Effector memory CD8-positive, alpha-beta T cell (primary cell): Measurements from ENCODE around the gene TP53RK.

Source experiments
- ATAC-seq: fragments of 150-1000 bp; cut with Tn5 transposase; replicated peaks from 2 replicates; pipeline ENCODE4 v1.10.0; 2021; ENCODE audit warnings: mild to moderate bottlenecking, moderate library complexity
- DNase-seq, 3 experiments: peaks; one replicate each; pipeline ENCODE4 v3.0.0; 2021
- H3K27ac Mint-ChIP-seq, 2 donors: one replicate each; pipeline ENCODE4 v1.8.0; 2022; ENCODE audit warnings: mild to moderate bottlenecking in 2 of 2, mixed read lengths in 2 of 2, moderate library complexity in 2 of 2
- H3K27me3 Mint-ChIP-seq, 2 donors: one replicate each; pipeline ENCODE4 v1.8.0; 2022; ENCODE audit warnings: mixed read lengths in 2 of 2
- H3K36me3 Mint-ChIP-seq: one replicate; pipeline ENCODE4 v1.8.0; 2022; ENCODE audit warnings: mild to moderate bottlenecking, moderate library complexity, mixed read lengths; ENCODE audit not compliant: insufficient read depth
- H3K4me1 Mint-ChIP-seq, 2 donors: one replicate each; pipeline ENCODE4 v1.8.0; 2022; ENCODE audit warnings: low read depth in 2 of 2, mixed read lengths in 2 of 2
- H3K4me3 Mint-ChIP-seq, 2 donors: one replicate each; pipeline ENCODE4 v1.8.0; 2022; ENCODE audit warnings: mild to moderate bottlenecking in 2 of 2, mixed read lengths in 2 of 2, moderate library complexity in 2 of 2
- H3K9me3 Mint-ChIP-seq, 2 donors: one replicate each; pipeline ENCODE4 v1.8.0; 2022; ENCODE audit warnings: mixed read lengths in 2 of 2

TP53RK gene

GRCh38 chr20:46651091-46651962 is 37.9 kb downstream of the TP53RK start, which contains the start of gene SLC13A3:
Gene SLC13A3 (minus strand): TSS chr20:46651459. CDS start chr20:46651421, 38 bp downstream.
- ATAC-seq (no peak), DNase-seq (no peak)
- Mint-ChIP-seq H3K4me3 (no peak within 1 kb of the TSS), H3K4me1 (peaks cover 0 to 3% of the 10 kb centered on the region in 2 donors), H3K9me3 (no peaks in the 10 kb centered on the region), H3K27me3 (peaks cover 32 to 64% of the 10 kb centered on the region in 2 donors), H3K36me3 (no peaks in the 10 kb centered on the region), H3K27ac (no peak within 1 kb of the TSS)

GRCh38 chr20:46650575-46651090 is 38.6 kb downstream of the TP53RK start:
- Mint-ChIP-seq H3K27me3 (peaks cover 32 to 64% of the 10 kb centered on the region in 2 donors), H3K36me3 (no peaks in the 10 kb centered on the region), H3K9me3 (no peaks in the 10 kb centered on the region), H3K4me3 (no peak overlapping the region), H3K4me1 (peaks cover 0 to 3% of the 10 kb centered on the region in 2 donors), H3K27ac (no peak overlapping the region)
- ATAC-seq (no peak), DNase-seq (no peak)

DNA sequence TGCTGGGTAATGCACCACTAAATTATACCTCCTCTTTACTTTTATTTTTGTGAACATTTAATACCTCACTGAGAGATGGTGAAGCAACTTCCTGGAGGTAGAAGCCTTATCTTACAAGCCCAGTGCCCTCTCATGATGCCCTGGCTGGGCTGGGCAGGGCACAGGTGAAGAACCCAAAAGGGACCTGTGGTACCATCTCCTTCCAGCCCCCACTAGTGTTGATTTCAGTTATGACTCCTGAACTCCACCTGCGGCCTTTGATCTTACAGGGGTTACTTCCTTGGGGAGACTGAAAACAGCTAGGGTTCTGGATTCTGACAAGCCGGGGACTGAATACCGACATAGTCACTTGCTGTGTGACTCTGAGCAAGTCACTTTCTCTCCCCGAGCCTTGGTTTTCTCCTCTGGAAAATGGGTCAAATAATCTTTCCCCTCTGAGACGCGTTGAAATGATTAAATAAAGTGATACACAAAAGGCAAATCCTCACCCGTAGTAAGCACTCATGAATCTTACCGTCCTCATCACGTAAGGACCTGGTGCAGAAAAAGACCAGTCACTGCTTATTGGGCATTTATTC is 39.2 kb downstream of the TP53RK start:
- ATAC-seq (no peak), DNase-seq (no peak)
- peaks cover 0 to 3% of the 10 kb centered on the region in 2 donors for H3K4me1 Mint-ChIP-seq
- H3K4me3 Mint-ChIP-seq: no peak overlapping the region
- peaks cover 32 to 64% of the 10 kb centered on the region in 2 donors for H3K27me3 Mint-ChIP-seq
- no peaks in the 10 kb centered on the region for H3K36me3 Mint-ChIP-seq
- H3K27ac Mint-ChIP-seq: no peak overlapping the region
- H3K9me3 Mint-ChIP-seq: no peaks in the 10 kb centered on the region

DNA sequence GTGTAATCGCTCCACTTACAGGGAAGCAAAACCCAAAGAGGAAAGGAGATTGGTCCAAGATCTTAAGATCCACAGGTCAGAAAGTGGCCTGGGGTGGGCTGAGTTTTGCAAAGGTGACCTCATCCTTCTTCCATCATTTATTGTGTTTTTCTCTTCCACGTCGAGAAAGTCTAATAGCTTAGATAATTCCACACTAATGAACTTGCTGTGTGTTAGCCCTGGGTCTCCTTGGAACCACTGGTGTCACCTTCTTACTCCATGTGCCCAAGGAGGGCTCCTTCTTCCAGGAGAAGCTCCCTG is 39.6 kb downstream of the TP53RK start:
- H3K4me1 Mint-ChIP-seq: peaks cover 0 to 3% of the 10 kb centered on the region in 2 donors
- no peak overlapping the region for H3K27ac Mint-ChIP-seq
- H3K27me3 Mint-ChIP-seq: peaks cover 32 to 64% of the 10 kb centered on the region in 2 donors
- H3K9me3 Mint-ChIP-seq: no peaks in the 10 kb centered on the region
- DNase-seq (no peak), ATAC-seq (no peak)
- H3K36me3 Mint-ChIP-seq: no peaks in the 10 kb centered on the region
- no peak overlapping the region for H3K4me3 Mint-ChIP-seq

GRCh38 chr20:46648903-46649649 is 40.2 kb downstream of the TP53RK start:
- Mint-ChIP-seq H3K27me3 (peaks cover 32 to 64% of the 10 kb centered on the region in 2 donors), H3K4me1 (peaks cover 0 to 3% of the 10 kb centered on the region in 2 donors), H3K36me3 (no peaks in the 10 kb centered on the region), H3K9me3 (no peaks in the 10 kb centered on the region), H3K27ac (no peak overlapping the region), H3K4me3 (no peak overlapping the region)
- DNase-seq: no peak
- no peak for ATAC-seq

- peaks cover 33 to 56% of the 10 kb centered on the region in 2 donors for H3K27me3 Mint-ChIP-seq
- ATAC-seq (no peak), DNase-seq (no peak)
- H3K36me3 Mint-ChIP-seq: no peaks in the 10 kb centered on the region
- H3K27ac Mint-ChIP-seq: no peak overlapping the region
- no peaks in the 10 kb centered on the region for H3K9me3 Mint-ChIP-seq
- H3K4me1 Mint-ChIP-seq: peaks cover 0 to 3% of the 10 kb centered on the region in 2 donors
- no peak overlapping the region for H3K4me3 Mint-ChIP-seq
Observed at GRCh38 chr20:46647469-46647868, 41.8 kb downstream of the TP53RK start.

GRCh38 chr20:46646659-46647380 is 42.4 kb downstream of the TP53RK start:
- H3K9me3 Mint-ChIP-seq: no peaks in the 10 kb centered on the region
- H3K27ac Mint-ChIP-seq: no peak overlapping the region
- DNase-seq (no peak), ATAC-seq (no peak)
- H3K36me3 Mint-ChIP-seq: no peaks in the 10 kb centered on the region
- peaks cover 0 to 3% of the 10 kb centered on the region in 2 donors for H3K4me1 Mint-ChIP-seq
- no peak overlapping the region for H3K4me3 Mint-ChIP-seq
- H3K27me3 Mint-ChIP-seq: peaks cover 37 to 58% of the 10 kb centered on the region in 2 donors

- no peak for DNase-seq
- ATAC-seq: no peak
- Mint-ChIP-seq H3K27ac (no peak overlapping the region), H3K4me1 (peaks cover 0 to 3% of the 10 kb centered on the region in 2 donors), H3K27me3 (peaks cover 38 to 58% of the 10 kb centered on the region in 2 donors), H3K9me3 (no peaks in the 10 kb centered on the region), H3K36me3 (no peaks in the 10 kb centered on the region), H3K4me3 (no peak overlapping the region)
Observed at GRCh38 chr20:46646122-46646521, 43.1 kb downstream of the TP53RK start.

DNA sequence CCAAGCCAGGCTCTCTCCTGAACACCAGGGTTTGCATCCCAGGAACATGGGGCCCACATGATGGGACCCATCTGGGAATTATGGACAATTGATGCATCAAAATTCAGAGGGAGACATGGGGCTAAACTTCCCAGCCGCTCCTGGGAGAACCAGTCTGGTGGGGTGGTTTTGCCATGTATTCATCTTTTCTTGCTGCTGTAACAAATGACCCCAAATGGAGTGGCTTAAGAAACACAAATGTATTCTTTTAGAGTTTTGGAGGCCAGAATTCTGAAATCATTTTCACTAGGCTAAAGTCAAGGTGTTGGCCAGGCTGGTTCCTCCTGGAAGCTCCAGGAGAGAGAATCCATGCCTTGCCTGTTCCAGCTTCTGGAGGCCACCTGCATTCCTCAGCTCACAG is 44.5 kb downstream of the TP53RK start:
- H3K27me3 Mint-ChIP-seq: peaks cover 25 to 58% of the 10 kb centered on the region in 2 donors
- no peak overlapping the region for H3K4me3 Mint-ChIP-seq
- no peaks in the 10 kb centered on the region for H3K9me3 Mint-ChIP-seq
- no peaks in the 10 kb centered on the region for H3K4me1 Mint-ChIP-seq
- DNase-seq (no peak), ATAC-seq (no peak)
- H3K36me3 Mint-ChIP-seq: no peaks in the 10 kb centered on the region
- H3K27ac Mint-ChIP-seq: no peak overlapping the region

DNA sequence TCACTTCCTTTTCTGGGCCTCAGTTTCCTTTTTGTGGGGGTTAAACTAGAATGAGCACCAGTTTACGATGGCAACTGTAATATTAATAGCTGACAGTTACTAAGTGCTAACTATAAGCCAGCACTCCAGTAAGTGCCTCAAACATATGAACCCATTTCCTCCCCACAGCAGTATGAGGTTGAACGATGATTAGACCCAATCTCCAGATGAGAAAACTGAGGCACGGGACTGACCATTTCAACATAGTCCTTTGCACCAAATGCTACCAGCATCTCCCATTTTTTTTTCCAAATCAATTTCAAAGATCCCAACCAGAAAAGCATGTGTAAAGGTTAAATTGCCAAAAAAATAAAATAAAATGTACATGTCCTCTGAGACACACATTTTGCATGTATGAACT is 45.1 kb downstream of the TP53RK start:
- Mint-ChIP-seq H3K9me3 (no peaks in the 10 kb centered on the region), H3K27me3 (peaks cover 19 to 58% of the 10 kb centered on the region in 2 donors), H3K36me3 (no peaks in the 10 kb centered on the region), H3K4me1 (no peaks in the 10 kb centered on the region), H3K27ac (no peak overlapping the region), H3K4me3 (no peak overlapping the region)
- DNase-seq (no peak), ATAC-seq (no peak)

DNA sequence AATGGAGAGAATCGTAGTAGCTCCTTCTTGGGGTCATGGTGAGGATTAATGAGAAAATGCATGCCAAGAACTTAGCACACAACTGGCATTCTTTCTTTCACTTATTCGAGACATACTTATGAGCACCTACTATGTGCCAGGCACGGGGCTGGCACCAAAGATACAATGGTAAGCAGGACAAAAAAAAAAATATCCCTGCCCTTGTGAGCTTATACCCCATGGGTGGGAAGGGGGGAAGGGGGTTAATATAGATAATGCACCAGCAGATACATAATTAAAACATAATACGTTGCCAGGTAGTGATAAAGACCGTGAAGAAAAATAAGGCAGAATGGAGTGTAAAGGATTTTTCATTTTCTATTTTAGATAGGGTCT is 46.3 kb downstream of the TP53RK start:
- H3K9me3 Mint-ChIP-seq: no peaks in the 10 kb centered on the region
- no peak overlapping the region for H3K4me3 Mint-ChIP-seq
- no peaks in the 10 kb centered on the region for H3K4me1 Mint-ChIP-seq

GRCh38 chr20:46642265-46642968 is 46.8 kb downstream of the TP53RK start:
- Mint-ChIP-seq H3K9me3 (no peaks in the 10 kb centered on the region), H3K27me3 (peaks cover 18 to 61% of the 10 kb centered on the region in 2 donors), H3K4me3 (no peak overlapping the region), H3K36me3 (no peaks in the 10 kb centered on the region), H3K27ac (no peak overlapping the region), H3K4me1 (no peaks in the 10 kb centered on the region)
- DNase-seq (no peak), ATAC-seq (no peak)

More for the DNA sequence above, 46.3 kb downstream of the TP53RK start:
- peaks cover 18 to 61% of the 10 kb centered on the region in 2 donors for H3K27me3 Mint-ChIP-seq
- ATAC-seq (no peak), DNase-seq (no peak)
- no peak overlapping the region for H3K27ac Mint-ChIP-seq
- no peaks in the 10 kb centered on the region for H3K36me3 Mint-ChIP-seq
